Measurements from ENCODE around the gene YES1.

The YES1 gene

GRCh38 chr18:811892-812375, at the start of gene YES1:
YES1 (minus strand) TSS chr18:812242; CDS start chr18:756827, 55,415 bp downstream.
- DNase-seq, result no peak

DNA sequence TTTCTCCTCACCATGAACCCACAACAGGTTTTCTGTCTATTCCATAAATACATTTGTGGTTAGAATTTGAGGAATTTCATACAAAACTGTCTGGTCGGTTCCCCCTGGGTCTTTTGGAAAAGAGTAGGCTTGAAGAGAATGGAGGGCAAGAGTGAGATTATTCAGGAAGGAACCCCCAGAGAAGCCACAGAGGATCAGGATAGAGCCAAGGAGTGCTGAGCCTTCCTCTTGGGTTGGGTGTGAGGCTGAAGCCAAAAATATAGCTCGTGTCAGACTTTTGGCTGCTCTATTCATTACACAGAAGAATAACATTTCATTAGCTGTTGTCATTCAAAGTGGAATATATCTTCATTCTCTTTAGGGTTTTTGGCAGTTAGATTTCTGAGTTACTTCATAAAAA, 45.9 kb upstream of the YES1 start:
- no peak for DNase-seq

DNA sequence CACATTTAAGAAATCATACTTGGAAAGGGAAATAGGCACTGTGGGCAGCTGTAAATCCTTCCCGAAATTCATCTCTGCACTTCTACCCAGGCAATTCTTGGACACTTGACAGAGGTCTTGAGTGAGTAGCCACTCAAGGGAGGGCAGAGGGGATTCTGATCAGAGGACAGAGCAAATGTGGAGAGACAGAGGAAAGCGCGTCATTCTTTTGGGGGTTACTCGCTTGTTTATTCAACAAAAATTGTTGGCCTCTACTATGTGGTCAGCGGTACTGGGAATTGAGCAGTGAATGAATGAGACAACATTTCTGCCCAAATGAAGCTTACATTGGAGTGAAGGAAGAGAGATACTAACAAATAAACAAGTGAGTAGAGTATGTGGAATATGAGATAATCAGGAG, 41.4 kb upstream of the YES1 start:
- no peak for DNase-seq

DNA sequence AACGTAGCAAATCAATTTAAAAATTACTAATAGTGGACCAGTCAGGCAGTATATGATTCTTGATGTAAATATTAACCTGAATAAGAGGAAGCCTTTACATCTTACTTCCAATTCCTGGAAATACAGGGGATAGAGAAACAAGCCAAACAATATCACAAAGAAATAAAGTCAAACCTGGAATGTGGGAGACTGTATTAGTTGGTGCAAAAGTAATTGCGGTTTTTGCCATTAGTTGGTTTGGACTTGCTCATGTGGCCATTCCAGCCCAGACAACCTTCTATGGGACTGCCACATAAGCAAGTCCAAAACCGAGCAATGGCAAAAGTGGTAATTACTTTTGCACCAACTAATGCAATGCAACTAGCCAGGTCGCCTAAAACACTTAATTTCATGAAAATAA, 38.9 kb upstream of the YES1 start:
- DNase-seq, result no peak

DNA sequence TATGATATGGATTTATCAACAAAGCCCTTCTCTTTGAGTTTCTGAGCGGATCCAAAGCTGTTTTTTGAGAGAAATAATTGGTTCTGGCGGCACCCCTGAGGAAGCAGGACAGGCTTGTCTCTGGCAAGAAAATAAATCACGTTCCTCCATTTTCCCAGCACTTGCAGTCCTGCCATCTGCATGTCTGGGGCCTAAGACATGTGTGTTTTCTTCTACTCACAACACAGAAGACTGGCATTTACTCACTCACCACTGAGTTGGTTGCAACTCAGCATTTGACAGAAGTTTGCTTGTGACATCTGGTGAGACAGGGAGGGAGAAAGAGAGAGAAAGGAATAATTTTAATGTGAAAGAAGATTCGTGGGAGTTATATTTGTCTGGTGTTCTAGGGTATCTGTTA, 37.0 kb upstream of the YES1 start:
- no peak for DNase-seq

DNA sequence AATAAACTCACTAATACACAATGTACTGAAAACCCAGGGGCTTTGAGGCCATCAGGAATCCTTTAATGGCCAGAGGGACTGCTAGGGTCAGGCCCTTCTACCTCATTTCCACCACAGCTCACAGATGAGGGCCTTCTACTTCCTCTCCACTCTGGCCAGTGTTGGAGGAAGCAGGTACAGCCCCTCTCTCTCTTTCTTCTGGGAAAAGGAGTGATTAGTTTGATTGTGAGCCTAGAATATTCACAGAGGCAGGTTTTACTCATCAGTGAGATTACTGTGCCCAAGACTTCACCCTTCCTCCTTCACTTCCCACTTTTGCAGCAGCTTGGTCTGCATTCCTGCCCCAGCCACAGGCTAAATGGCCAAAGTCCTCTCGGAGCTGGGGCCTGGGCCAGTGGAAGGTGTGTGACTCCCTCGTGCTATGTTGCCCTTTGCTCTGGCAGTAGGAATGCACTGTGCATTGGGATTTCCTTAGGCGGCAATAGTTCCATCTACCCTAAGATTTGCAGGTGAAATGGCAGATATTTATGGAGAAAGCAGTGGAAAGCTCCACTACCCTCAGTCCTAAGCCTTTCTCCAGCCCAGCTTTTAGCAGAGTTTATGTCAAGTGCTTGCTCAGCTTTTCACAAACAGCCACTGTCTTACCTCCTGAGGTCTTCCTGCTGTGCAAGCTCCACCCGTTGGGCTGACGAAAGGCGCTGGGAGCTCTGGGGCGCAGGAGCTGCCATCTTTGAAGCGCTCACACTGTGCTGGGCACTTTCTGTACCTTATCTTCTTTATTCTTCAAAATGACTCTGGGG, 36.2 kb upstream of the YES1 start:
- DNase-seq, result no peak

- no peak for DNase-seq
Observed at GRCh38 chr18:845152-845819, 33.2 kb upstream of the YES1 start.

- DNase-seq, result no peak
Observed at GRCh38 chr18:841647-842370, 29.8 kb upstream of the YES1 start.

DNA sequence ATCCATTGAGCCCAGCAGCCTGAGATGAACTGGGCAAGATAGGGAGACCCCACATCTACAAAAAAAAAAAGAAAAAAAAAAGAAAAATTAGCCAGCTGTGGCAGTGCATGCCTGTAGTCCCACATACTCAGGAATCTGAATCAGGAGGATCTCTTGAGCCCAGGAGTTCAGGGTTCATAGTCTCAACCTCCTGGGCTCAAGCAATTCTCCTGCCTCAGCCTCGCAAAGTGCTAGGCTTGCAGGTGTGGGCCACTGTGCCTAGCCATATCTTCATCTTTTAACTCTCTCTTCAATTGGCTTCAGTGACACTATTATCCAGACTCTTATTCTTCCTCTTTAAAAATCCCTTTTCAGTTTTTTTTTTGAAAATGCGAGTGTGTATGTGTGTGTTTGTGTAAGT, 28.5 kb upstream of the YES1 start:
- DNase-seq, result no peak

DNA sequence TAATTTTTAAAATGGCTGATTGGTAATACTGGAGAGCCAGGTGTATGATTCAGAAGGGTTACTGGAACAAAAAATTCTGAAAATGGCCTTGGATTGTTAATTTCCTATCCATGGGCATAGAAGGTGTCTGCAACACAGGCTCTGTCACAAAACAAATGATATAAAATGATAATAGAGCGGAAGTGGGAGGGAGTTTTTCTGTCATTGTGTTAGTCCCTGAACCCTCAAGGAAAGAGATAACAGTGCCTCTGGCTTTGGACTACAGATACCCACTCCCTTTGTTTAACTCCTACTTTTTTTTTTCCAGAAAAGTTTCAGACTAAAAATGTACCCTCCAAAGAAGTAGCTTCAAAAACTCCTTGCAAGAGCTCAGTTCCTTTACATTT, 28.0 kb upstream of the YES1 start:
- DNase-seq, result no peak

GRCh38 chr18:839224-840022, 27.4 kb upstream of the YES1 start:
- peak; percentile 85 for DNase-seq

DNA sequence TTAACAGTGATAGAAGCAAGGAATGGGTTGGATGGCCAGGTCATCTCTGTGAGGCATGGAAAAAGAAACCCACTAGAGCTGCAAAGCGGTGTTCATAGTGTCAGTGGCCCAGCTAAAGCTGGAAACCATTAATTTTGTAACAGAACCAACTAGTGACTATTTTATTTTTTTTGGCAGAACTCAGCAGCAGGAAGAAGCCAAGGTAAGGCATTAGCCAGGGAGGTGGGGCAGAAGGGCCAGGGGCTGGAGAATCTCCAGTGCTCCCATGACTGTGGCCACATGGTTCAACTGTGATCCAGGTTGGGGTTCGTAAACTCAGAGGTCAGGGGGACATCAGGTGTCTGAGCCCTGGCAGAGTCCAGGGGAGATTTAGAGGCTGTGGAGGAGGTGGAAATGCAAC, 25.9 kb upstream of the YES1 start:
- no peak for DNase-seq

- DNase-seq, result no peak
Observed at GRCh38 chr18:834082-834720, 22.2 kb upstream of the YES1 start.

DNA sequence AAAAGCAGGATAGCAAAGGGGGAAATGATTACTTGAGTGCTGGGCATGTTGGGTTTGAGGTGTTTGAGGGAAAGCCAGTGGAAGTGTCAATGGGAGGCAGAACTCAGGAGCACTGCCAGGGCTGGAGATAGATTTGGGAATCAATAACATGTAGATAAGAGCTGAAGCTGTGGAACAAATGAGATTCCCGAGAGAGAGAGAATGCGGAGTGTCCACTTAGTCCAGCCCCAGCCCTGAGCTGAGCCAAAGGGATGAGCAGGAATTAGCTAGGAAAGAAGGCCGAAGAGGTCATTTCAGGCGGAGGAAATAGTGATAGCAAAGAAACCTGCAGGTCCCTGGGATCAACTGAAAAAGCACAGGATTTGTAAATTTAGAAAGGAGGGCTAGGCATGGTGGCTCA, 21.2 kb upstream of the YES1 start:
- DNase-seq, result no peak

- no peak for DNase-seq
Observed at GRCh38 chr18:832085-832681, 20.1 kb upstream of the YES1 start.

DNA sequence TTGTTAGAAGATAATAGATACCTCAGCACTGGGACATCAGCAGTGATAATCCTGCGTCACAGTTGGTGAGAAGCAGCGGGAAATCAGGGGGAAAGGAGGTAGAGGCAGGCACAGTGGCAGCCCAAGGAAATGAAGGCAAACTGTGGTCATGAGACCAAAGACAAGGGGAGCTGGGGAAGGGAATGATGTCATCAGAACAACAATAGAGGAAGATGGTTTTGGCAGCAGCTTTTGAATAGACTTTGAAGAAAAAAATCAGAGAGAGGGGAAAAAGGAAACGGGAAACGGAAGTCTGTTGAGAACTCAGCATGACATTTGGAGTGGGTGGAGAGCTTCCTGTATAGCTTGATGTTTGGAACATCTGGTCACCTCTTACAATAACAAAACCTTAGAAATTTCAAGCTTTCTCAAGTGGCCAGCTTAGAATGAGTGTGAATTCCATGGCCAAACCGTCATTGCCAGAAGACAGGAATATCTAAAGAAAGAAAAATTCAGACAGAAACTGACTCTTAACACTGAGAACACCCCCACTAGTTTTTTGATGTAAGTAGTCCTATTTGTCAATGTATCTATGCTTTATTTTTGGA, 18.4 kb upstream of the YES1 start:
- no peak for DNase-seq

DNA sequence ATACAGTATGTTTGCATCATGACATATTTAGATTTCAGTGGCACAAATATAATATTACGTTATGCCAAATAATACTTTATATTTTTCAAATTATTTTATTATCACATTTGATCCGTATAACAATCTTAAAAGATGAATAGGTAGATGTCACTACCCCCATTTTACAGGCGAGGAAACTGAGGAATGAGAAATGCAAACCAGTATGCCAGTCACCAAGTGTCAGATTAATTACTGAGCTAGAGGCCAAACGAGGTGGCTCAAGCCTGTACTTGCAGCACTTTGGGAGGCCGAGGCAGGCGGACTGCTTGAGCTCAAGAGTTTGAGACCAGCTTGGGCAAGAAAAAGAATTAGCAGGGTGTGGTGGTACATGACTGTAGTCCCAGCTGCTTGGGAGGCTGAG, 17.4 kb upstream of the YES1 start:
- DNase-seq, result no peak

- DNase-seq, result no peak
Observed at GRCh38 chr18:827093-827677, 15.1 kb upstream of the YES1 start.

- DNase-seq, result no peak
Observed at GRCh38 chr18:825891-826585, 14.0 kb upstream of the YES1 start.

DNA sequence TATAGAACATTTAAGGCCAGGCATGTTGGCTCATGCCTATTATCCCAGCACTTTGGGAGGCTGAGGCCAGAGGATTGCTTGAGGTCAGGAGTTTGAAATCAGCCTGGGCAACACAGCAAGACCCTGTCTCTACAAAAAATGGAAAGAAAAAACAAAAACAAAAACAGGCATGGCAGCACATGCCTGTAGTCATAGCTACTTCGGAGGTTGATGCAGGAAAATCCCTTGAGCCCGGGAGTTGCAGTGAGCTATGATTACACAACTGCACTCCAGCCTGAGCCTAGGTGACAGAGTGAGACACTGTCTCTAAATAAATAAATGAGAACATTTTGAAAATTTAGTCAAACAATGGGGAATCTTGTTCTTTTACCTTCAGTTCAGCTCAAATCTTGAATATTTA, 12.1 kb upstream of the YES1 start:
- DNase-seq, result no peak

Data from activated T-cell treated with anti-CD3 and anti-CD28 coated beads for 4 hours (primary cell).